BJ (cell line): ENCODE measurements around the gene PCDH17. TPM values are rescaled to one million over a fixed set of nuclear protein-coding genes. Genes with fewer than 3 reads are reported as not detected.

Source experiments
- CTCF ChIA-PET: fragments of 350-600 bp; formaldehyde crosslinking; extraction: SDS; loops from one replicate; lab custom pipeline; 2021; ENCODE audit warnings: antibody characterized with exemption, inconsistent platforms; lab: Yijun Ruan, JAX
- POLR2A ChIA-PET: fragments of 300-600 bp; sonication (Branson Sonifier 250); formaldehyde crosslinking; extraction: SDS; loops from one replicate; lab custom pipeline; 2021; ENCODE audit warnings: antibody characterized with exemption; lab: Charles Lee
- DNase-seq: peaks from one replicate; pipeline ENCODE4 v3.0.0-alpha.2; 2011; ENCODE audit warnings: low read depth
- H3K27me3 ChIP-seq: 2 replicates; pipeline ENCODE4 v1.6.0; 2011; ENCODE audit warnings: low read length; ENCODE audit not compliant: control insufficient read depth, insufficient read depth
- H3K36me3 ChIP-seq: 2 replicates; pipeline ENCODE4 v1.5.1; 2011; ENCODE audit warnings: low read length; ENCODE audit not compliant: control insufficient read depth, insufficient read depth
- H3K4me3 ChIP-seq: 2 replicates; pipeline ENCODE4 v1.5.1; 2011; ENCODE audit warnings: low read depth, mild to moderate bottlenecking, control low read depth, low read length
- CTCF ChIP-seq: IDR thresholded peaks from 2 replicates; pipeline ENCODE4 v1.5.1; 2011; ENCODE audit warnings: low read depth, mild to moderate bottlenecking, control low read depth, inconsistent platforms, low read length, moderate library complexity; ENCODE audit not compliant: insufficient read depth
- polyA plus RNA-seq: library from polyadenylated mRNA; depleted of rRNA; stranded (reverse); fragments of >200 nt; gene quantifications from 2 replicates; pipeline ENCODE4 v1.2.3, GENCODE V29; 2011

The PCDH17 gene
- polyA plus RNA-seq, 1 experiment: 0.01 TPM

GRCh38 chr13:57748096-57748495, 116.6 kb downstream of the PCDH17 start:
- no peak for TF ChIP-seq CTCF
- H3K36me3 ChIP-seq: no peaks in the 10 kb centered on the region
- POLR2A ChIA-PET: no interaction called here
- CTCF ChIA-PET: no interaction called here
- no peak for DNase-seq
- no peak overlapping the region for H3K4me3 ChIP-seq
- no peaks in the 10 kb centered on the region for H3K27me3 ChIP-seq

DNA sequence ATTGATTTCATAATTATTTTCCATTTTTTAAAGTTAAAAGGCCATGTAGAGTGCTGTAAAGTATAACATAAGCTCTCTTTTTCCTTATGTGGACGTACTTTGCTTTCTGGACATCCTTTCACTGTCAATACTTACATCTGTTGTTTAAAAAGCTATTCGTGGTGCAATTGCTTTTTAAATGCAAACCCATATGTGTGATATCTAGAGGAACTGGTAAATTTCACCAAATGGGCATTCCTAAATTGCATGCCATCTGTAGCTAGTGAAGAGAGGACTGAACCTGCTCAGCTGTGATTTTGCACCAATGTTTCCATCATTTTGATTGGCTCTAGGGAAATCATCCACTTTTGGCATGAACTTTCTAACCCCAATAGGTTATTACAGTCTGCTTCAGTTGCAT, 129.4 kb downstream of the PCDH17 start:
- CTCF ChIA-PET: no interaction called here
- Histone ChIP-seq H3K27me3 (no peaks in the 10 kb centered on the region), H3K4me3 (no peak overlapping the region), H3K36me3 (no peaks in the 10 kb centered on the region)
- POLR2A ChIA-PET: no interaction called here
- no peak for TF ChIP-seq CTCF
- no peak for DNase-seq

DNA sequence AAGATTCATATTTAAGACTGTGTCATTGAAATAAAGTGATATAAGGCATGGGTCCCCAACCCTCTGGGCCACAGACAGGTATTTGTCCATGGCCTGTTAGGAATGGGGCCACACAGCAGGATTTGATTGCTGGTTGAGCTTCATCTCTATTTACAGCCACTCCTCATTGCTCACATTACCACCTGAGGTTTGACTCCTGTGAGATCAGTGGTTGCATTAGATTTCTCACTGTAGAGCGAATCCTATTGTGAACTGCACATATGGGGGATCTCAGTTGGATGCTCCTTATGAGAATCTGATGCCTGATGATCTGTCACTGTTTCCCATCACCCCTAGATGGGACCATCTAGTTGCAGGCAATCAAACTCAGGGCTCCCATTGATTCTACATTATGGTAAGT, 132.1 kb downstream of the PCDH17 start:
- POLR2A ChIA-PET: no interaction called here
- TF ChIP-seq CTCF: no peak
- DNase-seq: no peak
- H3K4me3 ChIP-seq: no peak overlapping the region
- no peaks in the 10 kb centered on the region for H3K27me3 ChIP-seq
- CTCF ChIA-PET: no interaction called here
- no peaks in the 10 kb centered on the region for H3K36me3 ChIP-seq
